Adrenal gland (tissue), 5 donors: Measurements from ENCODE around the gene NUAK1.

Experiments used
- CTCF ChIP-seq, 6 experiments: fragments of 450-650 bp in 4 of 6; fragments of 200-600 bp in 2 of 6; sonication (generic) in 1 of 6; IDR thresholded peaks; 1 replicate in 5 of 6; 2 replicates in 1 of 6; pipeline versions ENCODE4 v1.5.1 to v1.8.0; 2016 to 2021; ENCODE audit warnings: antibody characterized with exemption in 6 of 6, mild to moderate bottlenecking in 2 of 6, moderate library complexity in 1 of 6
- POLR2A ChIP-seq, 2 donors: fragments of 450-650 bp; IDR thresholded peaks; one replicate each; pipeline ENCODE4 v1.6.1; 2017; ENCODE audit warnings: antibody characterized with exemption in 2 of 2, mild to moderate bottlenecking in 2 of 2, moderate library complexity in 1 of 2
- donor health status: DM: no; HTN: no; CAD: no.

- TF ChIP-seq POLR2A (IDR thresholded peaks at IDR 0.05) (no peak), CTCF (IDR thresholded peaks at IDR 0.05) (no peak)
Measured at GRCh38 chr12:106034316-106034715, 104.4 kb downstream of the NUAK1 start.
